ENCODE data around the gene AOAH.

The AOAH gene

GRCh38 chr7:36635091-36635490 lies 89.2 kb downstream of the AOAH start:
- no peak overlapping the region for H3K4me3 ChIP-seq (replicated peaks; ENCODE audit: insufficient read depth, low read length)
- no peak for TF ChIP-seq SPI1 (IDR thresholded peaks at IDR 0.05; ENCODE audit: borderline replicate concordance, low read depth)
- no peak for TF ChIP-seq CTCF (IDR thresholded peaks at IDR 0.05; ENCODE audit: insufficient read depth, low read length)
- no peak for TF ChIP-seq GABPA (IDR thresholded peaks at IDR 0.05; ENCODE audit: low read depth)
- TF ChIP-seq REST (IDR thresholded peaks at IDR 0.05; ENCODE audit: insufficient replicate concordance, low read depth) = no peak
- TF ChIP-seq POLR2AphosphoS5 (IDR thresholded peaks at IDR 0.05; ENCODE audit: low read depth) = no peak
- no peak for DNase-seq (ENCODE audit: low read depth in 1 of 2, low spot score in 1 of 2)
- H3K27me3 ChIP-seq (ENCODE audit: insufficient read depth, poor library complexity, severe bottlenecking) = no peaks in the 10 kb centered on the region
- H3K27ac ChIP-seq (replicated peaks) = no peak overlapping the region

- no peak for DNase-seq (ENCODE audit: low read depth in 1 of 2, low spot score in 1 of 2)
- no peak overlapping the region for H3K27ac ChIP-seq (replicated peaks)
- H3K4me3 ChIP-seq (replicated peaks; ENCODE audit: insufficient read depth, low read length) = no peak overlapping the region
- no peaks in the 10 kb centered on the region for H3K27me3 ChIP-seq (ENCODE audit: insufficient read depth, poor library complexity, severe bottlenecking)
- no peak for TF ChIP-seq SPI1 (IDR thresholded peaks at IDR 0.05; ENCODE audit: borderline replicate concordance, low read depth)
- no peak for TF ChIP-seq REST (IDR thresholded peaks at IDR 0.05; ENCODE audit: insufficient replicate concordance, low read depth)
- no peak for TF ChIP-seq GABPA (IDR thresholded peaks at IDR 0.05; ENCODE audit: low read depth)
- TF ChIP-seq CTCF (IDR thresholded peaks at IDR 0.05; ENCODE audit: insufficient read depth, low read length) = no peak
- TF ChIP-seq POLR2AphosphoS5 (IDR thresholded peaks at IDR 0.05; ENCODE audit: low read depth) = no peak
Observed at GRCh38 chr7:36633377-36633776, 90.9 kb downstream of the AOAH start.

- no peak for TF ChIP-seq GABPA (IDR thresholded peaks at IDR 0.05; ENCODE audit: low read depth)
- no peak for TF ChIP-seq REST (IDR thresholded peaks at IDR 0.05; ENCODE audit: insufficient replicate concordance, low read depth)
- TF ChIP-seq POLR2AphosphoS5 (IDR thresholded peaks at IDR 0.05; ENCODE audit: low read depth) = no peak
- no peak for TF ChIP-seq CTCF (IDR thresholded peaks at IDR 0.05; ENCODE audit: insufficient read depth, low read length)
- no peak for TF ChIP-seq SPI1 (IDR thresholded peaks at IDR 0.05; ENCODE audit: borderline replicate concordance, low read depth)
- Histone ChIP-seq H3K4me3 (replicated peaks; ENCODE audit: insufficient read depth, low read length) (no peak overlapping the region), H3K27ac (replicated peaks) (no peak overlapping the region), H3K27me3 (ENCODE audit: insufficient read depth, poor library complexity, severe bottlenecking) (no peaks in the 10 kb centered on the region)
- DNase-seq (ENCODE audit: low read depth in 1 of 2, low spot score in 1 of 2) = no peak
Observed at GRCh38 chr7:36630112-36630650, 94.1 kb downstream of the AOAH start.
